ENCODE results near the gene LRRK2.
"Not testable (repeated sequence)": the region's sequence is repeated elsewhere in the genome, so short reads cannot be mapped to it uniquely, and the experiment has no call there.

Gene LRRK2

GRCh38 chr12:40248585-40249297 lies 23.9 kb downstream of the LRRK2 start:
- no peak for DNase-seq

- not testable (repeated sequence) for DNase-seq
Measured at GRCh38 chr12:40250652-40251051, 25.9 kb downstream of the LRRK2 start.

- DNase-seq: no peak
Measured at GRCh38 chr12:40253936-40254335, 29.1 kb downstream of the LRRK2 start.

GRCh38 chr12:40254455-40255085 lies 29.8 kb downstream of the LRRK2 start:
- DNase-seq: no peak

GRCh38 chr12:40258371-40258770 lies 33.6 kb downstream of the LRRK2 start:
- DNase-seq: no peak

GRCh38 chr12:40261937-40262336 lies 37.1 kb downstream of the LRRK2 start:
- DNase-seq: no peak

- no peak for DNase-seq
Measured at GRCh38 chr12:40262657-40263056, 37.9 kb downstream of the LRRK2 start.

GRCh38 chr12:40263616-40264409 lies 39.0 kb downstream of the LRRK2 start:
- DNase-seq: no peak

GRCh38 chr12:40271981-40272664 lies 47.3 kb downstream of the LRRK2 start:
- DNase-seq: no peak

GRCh38 chr12:40281791-40282364 lies 57.1 kb downstream of the LRRK2 start:
- DNase-seq: no peak

- DNase-seq: no peak
Measured at GRCh38 chr12:40286583-40286982, 61.8 kb downstream of the LRRK2 start.

GRCh38 chr12:40287369-40287975 lies 62.7 kb downstream of the LRRK2 start:
- DNase-seq: no peak

GRCh38 chr12:40292788-40293429 lies 68.1 kb downstream of the LRRK2 start:
- no peak for DNase-seq

GRCh38 chr12:40298341-40298740 lies 73.5 kb downstream of the LRRK2 start:
- no peak for DNase-seq

GRCh38 chr12:40300490-40300889 lies 75.7 kb downstream of the LRRK2 start:
- no peak for DNase-seq

GRCh38 chr12:40309001-40309400 lies 84.2 kb downstream of the LRRK2 start:
- no peak for DNase-seq

- DNase-seq: no peak
Measured at GRCh38 chr12:40310211-40310610, 85.4 kb downstream of the LRRK2 start.

GRCh38 chr12:40312196-40312595 lies 87.4 kb downstream of the LRRK2 start:
- DNase-seq: no peak

- no peak for DNase-seq
Measured at GRCh38 chr12:40312982-40313576, 88.3 kb downstream of the LRRK2 start.

- no peak for DNase-seq
Measured at GRCh38 chr12:40313928-40314327, 89.1 kb downstream of the LRRK2 start.

GRCh38 chr12:40314927-40315326 lies 90.1 kb downstream of the LRRK2 start:
- DNase-seq: no peak

- no peak for DNase-seq
Measured at GRCh38 chr12:40315375-40315774, 90.6 kb downstream of the LRRK2 start.
